GM18868 (cell line): Measurements from ENCODE around the gene CLEC19A.

Experiments used
- ATAC-seq: cut with Tn5 transposase; IDR thresholded peaks from one replicate; pipeline ENCODE4 v1.9.1; 2021; ENCODE audit warnings: mild to moderate bottlenecking, moderate library complexity; ENCODE audit not compliant: unreplicated experiment

Gene CLEC19A

GRCh38 chr16:19285431-19285830 is at the start of gene CLEC19A:
Gene CLEC19A, plus strand, starts transcription at chr16:19285731. Its CDS starts 121 bp downstream, at chr16:19285852.
- ATAC-seq, result no peak

GRCh38 chr16:19235886-19236285 is 49.6 kb upstream of the CLEC19A start:
- ATAC-seq, result no peak

- no peak for ATAC-seq
Observed at GRCh38 chr16:19236561-19237209, 48.8 kb upstream of the CLEC19A start.

DNA sequence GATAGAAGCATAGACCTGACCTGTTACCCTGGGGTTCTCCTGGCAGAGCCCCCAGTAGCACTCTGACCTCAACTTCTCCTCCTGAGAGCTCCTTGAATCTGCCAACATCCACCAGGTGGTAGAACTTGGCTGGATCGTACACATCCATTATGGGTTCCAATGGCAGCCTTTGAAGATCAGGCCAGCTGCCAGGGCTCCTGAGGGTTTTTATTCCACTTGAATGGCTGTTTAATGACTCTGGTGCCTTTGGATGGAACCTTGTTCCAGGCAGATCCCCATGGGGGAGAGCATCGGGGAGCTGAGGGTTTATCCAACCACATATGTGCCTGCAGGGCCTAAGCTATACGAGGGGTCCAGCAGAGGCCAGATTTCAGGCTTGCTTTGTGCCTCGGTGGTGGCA is 47.1 kb upstream of the CLEC19A start:
- ATAC-seq, result no peak

- no peak for ATAC-seq
Observed at GRCh38 chr16:19239511-19240155, 45.9 kb upstream of the CLEC19A start.

DNA sequence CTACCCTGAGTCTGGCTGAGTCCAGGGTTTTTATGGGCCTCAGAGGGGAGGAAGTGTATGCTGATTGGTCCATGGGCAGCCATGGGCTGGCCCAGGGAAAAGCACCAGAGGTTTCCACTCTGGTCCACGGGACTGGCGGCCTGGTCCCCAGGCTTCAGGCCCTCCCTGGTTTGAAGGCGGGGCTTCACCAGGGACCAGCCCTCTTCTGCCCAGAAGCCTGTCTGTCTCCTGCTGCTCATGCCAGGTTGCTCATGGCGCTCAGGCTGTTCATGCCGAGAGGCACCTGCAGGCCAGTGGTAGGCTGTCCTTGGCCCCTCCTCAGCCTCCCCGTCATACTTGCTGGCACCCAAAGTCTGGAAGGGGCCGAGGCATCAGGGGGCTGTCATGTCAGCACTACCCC is 45.0 kb upstream of the CLEC19A start:
- ATAC-seq, result no peak

- no peak for ATAC-seq
Observed at GRCh38 chr16:19241512-19241911, 44.0 kb upstream of the CLEC19A start.

GRCh38 chr16:19242186-19242585 is 43.3 kb upstream of the CLEC19A start:
- ATAC-seq, result no peak

- ATAC-seq, result no peak
Observed at GRCh38 chr16:19242987-19243575, 42.5 kb upstream of the CLEC19A start.

DNA sequence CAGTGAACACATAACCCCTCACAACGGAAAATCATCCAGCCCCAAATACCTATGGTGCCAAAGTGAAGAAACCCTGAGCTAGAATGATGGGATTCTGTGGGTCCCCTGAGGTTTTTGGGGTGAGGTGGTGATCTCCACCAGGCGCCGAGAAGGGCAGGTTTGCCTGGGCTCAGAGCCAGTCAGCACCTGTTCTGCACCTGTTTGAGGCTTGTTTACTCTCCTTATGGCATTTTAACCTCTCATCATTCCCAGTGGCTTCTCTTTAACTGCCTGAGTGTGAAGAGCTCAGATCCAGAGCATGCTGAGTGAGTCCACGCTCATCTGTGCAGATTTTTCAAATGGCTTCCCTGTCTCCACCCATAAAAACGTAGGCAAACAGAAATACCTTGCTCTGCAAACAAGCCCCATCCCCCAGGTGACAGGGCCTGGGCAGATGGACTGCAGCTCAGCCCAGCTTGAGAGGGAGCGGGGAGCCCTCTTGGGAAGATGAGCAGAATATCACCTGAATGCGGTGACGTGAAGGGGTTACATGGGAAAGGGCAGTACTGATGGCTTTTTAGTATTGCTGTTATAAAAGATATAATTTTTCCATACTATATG is 40.1 kb upstream of the CLEC19A start:
- no peak for ATAC-seq

DNA sequence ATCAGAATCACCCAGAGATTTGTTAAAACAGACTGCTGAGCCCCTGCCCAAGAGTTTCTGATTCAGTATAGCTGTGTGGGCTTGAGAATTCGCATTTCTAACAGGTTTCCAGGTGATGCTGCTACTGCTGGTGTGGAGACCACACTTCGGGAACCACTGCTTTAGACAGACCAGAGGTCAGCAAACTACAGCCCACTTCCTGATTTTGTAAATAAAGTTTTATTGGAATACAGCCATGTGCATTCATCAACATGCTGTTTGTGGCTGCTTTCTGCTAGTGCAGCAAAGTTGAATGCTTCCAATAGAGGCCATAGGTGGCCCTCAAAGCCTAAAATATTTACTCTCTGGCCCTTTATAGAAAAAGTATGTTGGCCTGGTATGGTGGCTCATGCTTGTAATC is 32.6 kb upstream of the CLEC19A start:
- ATAC-seq, result no peak

DNA sequence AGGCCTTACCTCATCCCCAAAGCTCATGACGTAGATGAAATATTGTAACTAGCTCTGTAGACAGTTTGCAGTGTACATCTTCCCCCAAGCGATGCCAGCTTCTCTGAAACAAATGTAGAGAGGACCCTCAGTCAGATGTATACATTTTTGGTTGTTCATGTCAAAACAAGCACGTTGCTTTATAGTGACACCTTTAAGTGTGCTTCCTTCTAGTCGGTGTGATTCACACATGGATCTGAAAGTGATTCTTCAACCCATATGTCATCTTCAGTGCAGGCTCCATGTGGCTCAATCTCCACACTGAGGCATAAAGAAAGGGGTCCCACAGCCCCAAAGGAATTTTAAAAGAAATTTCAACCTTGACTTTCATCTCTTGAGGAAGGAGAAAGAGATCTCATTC is 30.9 kb upstream of the CLEC19A start:
- no peak for ATAC-seq

- no peak for ATAC-seq
Observed at GRCh38 chr16:19264123-19264673, 21.3 kb upstream of the CLEC19A start.

DNA sequence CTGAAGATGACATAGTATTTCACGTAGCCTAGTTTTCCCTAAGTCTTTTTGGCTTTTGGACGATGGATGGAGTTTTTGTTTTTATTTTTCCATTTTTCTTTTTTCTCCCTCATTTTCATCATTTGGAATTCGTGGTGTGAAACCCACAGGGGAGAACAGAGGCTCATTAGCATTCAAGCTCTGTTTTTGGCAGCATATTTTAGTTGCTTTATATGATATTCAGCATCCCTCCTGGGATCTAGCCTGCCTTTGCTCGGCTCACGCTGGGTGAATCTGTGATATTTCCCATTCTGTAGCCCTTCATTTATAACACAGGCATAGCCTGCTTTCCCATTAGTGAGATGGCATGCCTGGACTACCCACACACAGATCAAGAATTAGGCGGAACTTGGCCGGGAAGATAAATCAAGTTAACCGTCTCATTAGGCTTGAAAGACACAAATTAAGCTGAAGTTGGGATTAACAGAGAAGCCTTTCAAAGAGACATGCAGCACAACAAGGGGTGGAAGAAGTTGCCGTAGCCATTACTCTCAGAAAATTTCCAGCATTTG is 20.1 kb upstream of the CLEC19A start:
- no peak for ATAC-seq

DNA sequence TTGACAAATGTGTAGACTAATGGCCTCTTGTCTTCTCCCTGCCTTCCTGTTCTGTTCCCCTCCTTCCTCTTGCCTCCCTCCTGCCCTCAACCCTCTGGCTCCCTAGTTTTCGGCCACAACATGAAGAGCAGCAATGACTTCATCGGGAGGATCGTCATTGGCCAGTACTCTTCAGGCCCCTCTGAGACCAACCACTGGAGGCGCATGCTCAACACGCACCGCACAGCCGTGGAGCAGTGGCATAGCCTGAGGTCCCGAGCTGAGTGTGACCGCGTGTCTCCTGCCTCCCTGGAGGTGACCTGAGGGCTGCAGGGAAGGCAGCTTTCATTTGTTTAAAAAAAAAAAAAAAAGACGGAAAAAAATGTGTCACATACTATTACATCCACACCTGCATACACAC is 18.8 kb upstream of the CLEC19A start:
- ATAC-seq, result no peak

DNA sequence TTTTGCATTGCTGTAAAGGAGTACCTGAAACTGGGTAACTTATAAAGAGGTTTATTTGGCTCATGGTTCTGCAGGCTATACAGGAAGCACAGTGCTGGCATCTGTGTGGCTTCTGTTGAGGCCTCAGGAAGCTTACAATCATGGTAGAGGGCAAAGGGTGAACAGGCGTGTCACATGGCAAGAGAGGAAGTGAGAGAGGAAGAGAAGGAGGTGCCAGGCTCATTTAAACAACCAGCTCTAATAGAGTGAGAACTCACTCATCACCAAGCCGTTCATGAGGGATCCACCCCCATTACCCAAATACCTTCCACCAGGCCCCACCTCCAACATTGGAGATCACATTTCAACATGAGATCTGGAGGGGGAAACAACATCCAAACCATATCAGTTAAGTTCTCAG is 16.4 kb upstream of the CLEC19A start:
- ATAC-seq, result no peak

DNA sequence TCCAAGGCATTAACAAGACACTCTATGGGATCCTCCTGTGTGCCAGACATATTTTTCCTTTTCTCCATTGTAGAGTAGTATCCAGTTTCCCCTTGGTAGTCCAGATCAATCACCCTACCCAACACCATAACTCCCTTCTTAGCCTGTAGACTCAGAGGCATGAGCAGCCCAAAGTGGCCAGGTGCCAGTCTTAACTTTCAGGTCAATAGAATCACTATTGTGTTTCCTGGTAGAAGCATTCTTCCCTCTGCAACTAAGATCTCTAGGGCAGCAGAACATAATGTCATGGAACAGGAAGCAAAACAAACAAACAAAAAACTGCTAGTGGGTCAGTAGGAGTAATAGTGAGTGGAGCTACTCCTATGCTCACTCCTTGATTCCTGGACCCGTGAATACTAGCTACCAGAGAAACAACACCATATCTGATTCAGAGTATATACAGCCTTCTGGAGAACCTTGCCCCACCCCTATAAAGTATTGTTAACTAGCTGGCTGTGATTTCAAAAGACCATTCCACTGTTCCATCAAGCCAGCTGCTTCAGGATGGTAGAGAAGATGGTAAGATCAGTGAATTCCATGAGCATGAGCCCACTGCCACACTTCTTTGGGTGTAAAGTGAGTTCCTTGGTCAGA is 11.2 kb upstream of the CLEC19A start:
- ATAC-seq, result no peak

DNA sequence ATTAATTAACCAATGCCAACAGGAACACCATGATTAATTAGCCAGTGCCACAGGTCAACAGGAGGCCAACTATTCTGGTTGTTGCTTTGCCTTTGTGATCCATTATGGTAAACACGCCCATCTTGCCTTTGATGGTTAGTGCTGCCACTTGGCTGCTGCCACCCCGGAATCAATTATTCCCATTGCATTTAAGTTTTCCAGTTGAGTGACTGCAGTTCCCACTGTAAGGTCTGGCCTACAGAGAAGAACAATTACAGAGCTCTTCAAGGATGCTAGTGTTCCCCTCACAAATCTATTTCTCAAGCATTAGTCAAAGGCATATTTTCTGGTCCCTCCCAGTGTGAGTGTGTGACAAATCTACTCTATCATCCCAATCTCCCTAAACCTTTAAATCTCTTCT is 7.1 kb upstream of the CLEC19A start:
- ATAC-seq, result no peak

DNA sequence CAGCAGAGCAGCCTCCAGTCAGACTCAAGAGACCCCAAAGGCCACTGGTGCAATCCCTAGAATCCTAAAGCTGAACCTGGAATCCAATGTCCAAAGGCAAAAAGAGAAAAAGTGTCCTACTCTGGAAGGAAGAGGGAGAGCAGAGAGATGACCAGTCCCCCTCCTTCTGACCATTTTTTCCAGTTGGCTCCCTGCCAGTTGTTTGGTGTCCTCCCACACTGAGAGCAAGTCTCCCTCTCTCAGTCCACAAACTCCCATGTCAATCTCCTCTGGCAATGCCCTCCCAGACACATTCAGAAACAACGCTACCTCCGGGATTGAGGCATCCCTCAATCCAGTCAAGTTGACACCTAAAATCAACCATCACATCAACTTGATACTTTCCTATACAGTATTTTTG is 4.3 kb upstream of the CLEC19A start:
- ATAC-seq, result no peak

DNA sequence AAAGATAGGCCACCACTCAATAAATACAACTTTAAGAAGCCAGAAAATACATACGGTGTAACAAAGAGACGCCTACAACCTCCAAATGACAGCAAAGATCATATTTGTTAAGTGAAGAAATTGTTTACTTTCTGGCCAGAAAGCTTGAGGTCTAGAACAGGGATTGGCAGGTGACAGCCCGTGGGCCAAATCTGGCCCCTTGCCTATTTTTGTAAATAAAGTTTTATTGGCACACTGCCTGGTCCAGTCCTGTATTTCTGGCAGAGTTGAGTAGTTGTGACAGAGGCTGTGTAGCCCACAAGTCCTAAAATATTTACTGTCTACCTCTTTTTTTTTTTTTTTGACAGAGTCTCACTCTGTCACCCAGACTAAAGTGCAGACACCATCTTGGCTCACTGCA is 3.4 kb upstream of the CLEC19A start:
- no peak for ATAC-seq

GRCh38 chr16:19283637-19284036 is 1.9 kb upstream of the CLEC19A start:
- no peak for ATAC-seq
